ENCODE results near the gene PCSK1N.

- TF ChIP-seq GABPA (tag; conservative IDR thresholded peaks at IDR 0.05; ENCODE audit: low read depth) (no peak), POLR2AphosphoS5 (IDR thresholded peaks at IDR 0.05; ENCODE audit: control insufficient read depth, insufficient read depth, low read depth, low read length) (no peak), ZNF274 (IDR thresholded peaks at IDR 0.05; ENCODE audit: borderline replicate concordance, low read depth, low read length) (no peak), CREB5 (CRISPR knock-in tag; IDR thresholded peaks at IDR 0.05) (no peak), GTF2A2 (tag; IDR thresholded peaks at IDR 0.05) (no peak)
- TF ChIP-seq, protein P1, sequence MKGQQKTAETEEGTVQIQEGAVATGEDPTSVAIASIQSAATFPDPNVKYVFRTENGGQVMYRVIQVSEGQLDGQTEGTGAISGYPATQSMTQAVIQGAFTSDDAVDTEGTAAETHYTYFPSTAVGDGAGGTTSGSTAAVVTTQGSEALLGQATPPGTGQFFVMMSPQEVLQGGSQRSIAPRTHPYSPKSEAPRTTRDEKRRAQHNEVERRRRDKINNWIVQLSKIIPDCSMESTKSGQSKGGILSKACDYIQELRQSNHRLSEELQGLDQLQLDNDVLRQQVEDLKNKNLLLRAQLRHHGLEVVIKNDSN (CRISPR knock-in tag; IDR thresholded peaks at IDR 0.05), result no peak
Observed at GRCh38 chrX:48785540-48786214, 49.7 kb downstream of the PCSK1N start.

Data from K562 (cell line).